NCI-H2029 (cell line): Measurements from ENCODE around the gene KLHDC7A.
A peak's percentile ranks its signal among the peaks of the same experiment; 100 is the strongest.
"Not testable (repeated sequence)": the region's sequence is repeated elsewhere in the genome, so short reads cannot be mapped to it uniquely, and the experiment has no call there.

ENCODE experiments used
- DNase-seq: peaks from one replicate; lab custom pipeline; 2025; lab: John Stamatoyannopoulos, UW

KLHDC7A gene

GRCh38 chr1:18480315-18481189 is at the start of gene KLHDC7A:
KLHDC7A (plus strand) TSS chr1:18480930; CDS start chr1:18480982, 52 bp downstream.
- peak; percentile 94 for DNase-seq

DNA sequence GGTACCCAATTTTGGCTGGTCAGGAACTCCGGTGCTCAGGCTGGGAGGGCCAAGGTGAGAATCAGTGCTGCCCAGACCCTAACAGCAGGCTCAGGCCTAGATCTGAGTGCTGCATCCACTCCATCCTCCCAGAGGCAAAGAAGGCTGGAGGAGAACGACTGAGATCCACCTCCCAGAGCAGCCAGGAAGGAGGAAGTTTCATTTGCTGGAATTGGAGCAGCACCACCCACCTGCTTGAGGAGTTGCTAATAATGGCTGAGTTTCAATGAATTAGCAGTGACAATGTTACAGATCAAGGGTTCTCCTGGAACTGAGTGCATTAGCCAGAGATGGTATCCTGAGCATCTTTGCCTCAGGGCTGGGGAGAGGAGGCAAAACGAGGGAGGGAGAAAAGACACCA is 46.7 kb upstream of the KLHDC7A start:
- no peak for DNase-seq

DNA sequence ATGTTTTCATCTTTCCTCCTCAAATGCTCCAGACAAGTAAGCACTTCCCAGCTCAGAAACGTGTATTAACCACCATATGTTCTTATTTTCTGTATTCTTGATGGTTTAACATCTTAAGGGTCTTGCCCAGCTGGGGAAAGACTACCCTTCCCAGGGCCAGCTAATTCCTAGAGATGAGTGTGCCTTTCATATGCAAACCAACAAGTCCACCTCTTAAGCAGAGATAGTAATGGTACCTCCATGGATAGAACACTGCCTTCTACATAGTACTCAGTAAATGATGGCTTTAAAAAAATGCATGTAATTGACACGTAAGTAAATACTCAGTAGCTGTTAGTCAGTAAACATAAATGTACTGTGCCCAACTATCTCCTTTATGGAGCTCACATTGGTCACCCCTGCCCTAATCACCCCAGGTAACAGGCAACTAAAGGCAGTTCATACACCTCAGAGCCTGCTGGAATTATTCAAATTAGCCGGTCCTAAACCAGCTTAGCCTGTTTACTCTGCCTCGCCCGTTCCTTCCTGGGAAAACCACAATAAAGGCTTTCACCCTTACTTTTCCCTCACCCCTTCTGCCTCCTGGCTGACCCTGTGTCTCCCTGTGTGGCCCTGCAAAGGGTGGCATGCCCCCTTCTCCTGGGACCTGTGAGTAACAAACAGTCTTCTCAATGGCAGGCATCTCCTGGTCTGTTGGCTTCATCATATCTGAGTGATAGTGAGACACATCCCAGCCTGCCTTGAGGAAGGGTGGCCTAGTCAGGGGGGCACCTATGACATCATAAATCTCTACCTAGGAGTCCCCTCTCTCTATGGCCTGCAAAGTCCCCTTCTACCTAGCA is 40.1 kb upstream of the KLHDC7A start:
- DNase-seq, result no peak

- no peak for DNase-seq
These were observed 36.9 kb upstream of the KLHDC7A start for GRCh38 chr1:18443587-18444520.

- no peak for DNase-seq
These were observed 36.2 kb upstream of the KLHDC7A start for GRCh38 chr1:18444563-18444962.

DNA sequence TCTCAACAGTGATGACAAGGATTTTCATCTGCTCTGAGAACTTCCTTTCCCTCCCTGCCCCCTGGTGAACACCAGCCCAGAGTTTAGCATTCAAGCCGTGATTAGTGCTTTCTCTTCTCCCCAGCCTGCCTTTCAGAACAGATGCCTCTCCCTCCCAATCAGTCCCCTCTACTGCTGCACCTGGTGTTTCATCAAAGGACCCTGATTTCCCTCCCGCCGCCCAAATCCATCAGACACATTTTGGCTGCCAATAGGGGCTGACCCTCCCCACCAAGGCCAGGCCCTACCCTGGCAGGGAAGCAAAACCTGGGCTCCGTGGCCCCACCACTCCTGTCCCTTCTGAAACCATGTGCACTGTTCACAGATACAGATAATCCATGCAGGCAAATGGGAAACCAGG is 34.0 kb upstream of the KLHDC7A start:
- DNase-seq, result no peak

DNA sequence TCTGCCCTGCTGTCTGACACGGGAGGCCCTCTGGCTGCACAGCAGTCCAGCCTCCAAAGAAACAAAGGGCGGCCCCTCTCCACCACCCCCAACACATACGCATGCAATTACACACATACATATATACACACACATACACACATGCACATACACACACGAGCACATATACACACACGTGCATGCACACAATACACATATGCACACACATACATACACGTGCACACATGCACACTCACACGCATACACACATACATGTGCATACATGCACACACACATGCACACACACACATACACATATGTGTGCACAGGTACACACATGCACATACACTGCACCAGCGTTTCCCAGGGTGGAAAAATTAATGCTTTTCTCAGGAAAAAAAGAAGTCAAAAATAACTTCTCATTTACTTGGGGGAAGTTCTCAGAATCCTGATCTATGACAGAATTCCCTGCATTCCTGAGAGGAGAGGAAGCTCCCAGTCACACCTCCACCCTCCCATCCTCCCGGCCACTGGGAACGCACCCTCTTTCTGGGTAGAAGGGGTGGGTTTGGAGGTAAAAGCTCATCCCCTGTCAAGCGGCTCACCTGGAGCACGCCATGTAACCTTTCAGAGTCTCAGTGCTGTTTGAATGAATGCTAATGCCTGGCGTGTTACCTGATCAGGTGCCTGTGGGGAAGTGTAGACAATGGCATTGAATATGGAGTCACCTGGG is 33.1 kb upstream of the KLHDC7A start:
- DNase-seq, result no peak

DNA sequence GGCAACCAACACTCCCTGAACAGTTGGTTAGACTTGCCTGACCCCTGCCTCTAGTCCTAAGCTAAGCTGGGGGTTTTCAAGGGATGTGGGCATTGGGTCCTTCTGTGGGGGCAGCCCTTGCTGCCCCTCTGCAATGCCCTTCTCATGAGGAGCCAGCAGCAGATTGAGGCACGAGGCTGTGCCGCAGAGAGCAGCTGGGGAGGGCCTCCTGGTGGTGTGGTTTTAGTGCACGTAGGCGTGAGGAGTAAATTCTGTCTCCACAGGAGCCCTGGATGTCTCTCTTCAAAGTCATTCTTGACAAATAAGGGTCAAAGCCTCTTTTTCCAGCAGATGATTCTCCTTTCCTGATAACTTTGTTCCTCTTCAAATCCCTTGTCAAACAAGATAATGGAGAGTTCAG is 31.8 kb upstream of the KLHDC7A start:
- DNase-seq, result no peak

- DNase-seq, result peak; percentile 19
These were observed 28.2 kb upstream of the KLHDC7A start for GRCh38 chr1:18452550-18452949.

- no peak for DNase-seq
These were observed 22.3 kb upstream of the KLHDC7A start for GRCh38 chr1:18458133-18459092.

GRCh38 chr1:18461656-18462055 is 19.1 kb upstream of the KLHDC7A start:
- DNase-seq, result no peak

GRCh38 chr1:18462517-18462916 is 18.2 kb upstream of the KLHDC7A start:
- DNase-seq, result not testable (repeated sequence)

- DNase-seq, result no peak
These were observed 17.7 kb upstream of the KLHDC7A start for GRCh38 chr1:18463063-18463462.

- no peak for DNase-seq
These were observed 16.6 kb upstream of the KLHDC7A start for GRCh38 chr1:18463984-18464664.

- DNase-seq, result no peak
These were observed 16.1 kb upstream of the KLHDC7A start for GRCh38 chr1:18464665-18465050.

DNA sequence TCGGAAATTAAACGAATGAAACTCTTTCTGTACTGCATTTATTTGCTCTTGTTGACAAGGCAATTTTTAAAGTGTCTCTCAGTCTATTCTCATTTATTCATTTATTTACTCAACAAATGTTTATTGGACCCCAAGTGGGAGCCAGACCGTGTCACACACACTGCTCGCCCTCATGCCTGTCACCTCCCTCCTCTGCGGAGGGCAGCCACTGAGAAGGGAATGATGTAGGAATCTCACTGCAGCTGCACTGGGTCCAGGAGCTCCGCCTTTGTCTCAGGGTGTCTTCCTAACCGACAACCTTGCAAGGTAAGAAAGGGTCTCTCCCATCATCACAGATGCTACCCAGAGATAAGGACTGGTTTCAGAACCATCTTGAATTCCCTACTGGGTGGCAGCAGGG is 14.1 kb upstream of the KLHDC7A start:
- DNase-seq, result no peak

DNA sequence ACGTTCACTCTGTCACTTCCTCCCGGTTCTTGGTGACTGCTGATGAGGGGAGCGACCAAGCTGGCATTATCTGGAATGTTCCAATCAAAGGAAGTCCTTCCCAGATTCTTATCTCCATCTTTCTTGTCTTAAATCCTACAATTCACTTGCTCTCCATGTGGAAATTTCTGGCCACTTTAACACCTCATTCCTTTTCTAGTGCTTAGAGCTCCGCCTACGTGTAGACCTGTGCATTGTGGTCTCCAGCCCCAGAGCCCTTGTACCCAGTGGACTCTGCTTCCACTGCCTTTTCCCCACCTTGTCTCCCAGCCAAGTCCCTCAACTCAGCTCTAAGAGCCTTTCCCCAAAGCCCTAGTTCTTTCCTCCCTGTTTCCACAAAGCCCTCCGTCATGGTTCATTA is 12.2 kb upstream of the KLHDC7A start:
- DNase-seq, result no peak

DNA sequence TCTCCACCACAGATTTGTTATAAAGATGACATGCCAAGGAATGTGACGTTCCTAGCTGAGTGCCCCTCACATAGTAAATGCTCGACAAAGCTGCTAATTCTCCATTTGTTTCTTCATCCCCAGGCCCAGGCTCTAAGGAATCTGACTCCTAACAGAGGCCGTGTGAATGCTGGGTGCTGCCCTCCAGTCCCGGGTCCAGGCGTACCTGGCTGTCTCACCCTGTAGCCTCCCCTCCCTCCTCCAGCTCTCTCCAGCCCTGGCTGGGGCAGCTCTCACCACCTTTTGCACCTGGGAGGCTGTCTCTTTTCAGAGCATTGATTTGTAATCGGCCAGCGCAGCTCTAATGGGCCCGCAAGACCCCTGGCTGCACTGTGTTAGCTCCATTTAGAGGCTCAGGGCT is 11.2 kb upstream of the KLHDC7A start:
- no peak for DNase-seq

DNA sequence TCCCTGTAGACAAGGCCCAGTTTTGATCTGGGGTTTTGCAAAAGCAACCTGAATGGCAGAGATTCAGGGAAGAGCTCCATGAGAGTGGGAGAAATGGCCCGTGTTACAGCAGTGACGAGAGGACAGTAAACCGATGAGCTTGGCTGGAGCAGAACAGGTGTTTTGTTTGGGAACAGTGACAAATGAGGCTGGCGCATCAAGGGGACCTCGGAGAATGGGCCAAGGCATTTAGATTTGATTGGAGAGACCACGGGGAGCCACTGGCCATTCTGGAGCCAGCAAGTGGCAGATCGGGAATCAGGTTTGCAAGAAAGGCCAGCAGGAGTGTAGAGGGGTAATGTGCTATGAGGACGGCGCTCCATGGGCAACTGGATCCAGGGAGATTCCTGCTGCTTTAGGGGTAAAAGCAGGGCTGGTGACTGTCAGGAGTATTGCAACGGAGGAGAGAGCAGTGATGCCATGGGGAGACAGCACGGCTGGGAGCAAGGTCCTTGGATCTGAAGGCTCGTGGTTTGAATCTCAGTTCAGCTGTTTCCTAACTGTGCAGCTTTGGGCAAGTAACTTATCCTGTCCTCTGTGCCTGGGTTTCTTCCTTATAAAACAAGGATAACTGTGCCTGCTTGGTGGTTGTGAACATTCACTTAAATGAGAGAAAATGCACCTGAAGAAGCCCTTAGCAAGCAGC is 9.9 kb upstream of the KLHDC7A start:
- no peak for DNase-seq
